Endodermal cell (in vitro differentiated cells): Measurements from ENCODE around the gene DPF3. TPM values are rescaled to one million over a fixed set of nuclear protein-coding genes. Genes with fewer than 3 reads are reported as not detected.

Source experiments
- DNase-seq: peaks from one replicate; pipeline ENCODE4 v3.0.0-alpha.2; 2017
- H3K27ac ChIP-seq: 2 replicates; pipeline ENCODE4 v1.5.1; 2013; ENCODE audit warnings: mild to moderate bottlenecking, low read depth, low read length, moderate library complexity
- H3K27me3 ChIP-seq: 2 replicates; pipeline ENCODE4 v1.6.1; 2013; ENCODE audit warnings: mild to moderate bottlenecking, low read length, moderate library complexity; ENCODE audit not compliant: insufficient read depth, control insufficient read depth, poor library complexity, severe bottlenecking
- H3K36me3 ChIP-seq: 2 replicates; pipeline ENCODE4 v1.7.0; 2013; ENCODE audit warnings: mild to moderate bottlenecking, low read length, moderate library complexity; ENCODE audit not compliant: control insufficient read depth, insufficient read depth
- H3K4me1 ChIP-seq: one replicate; pipeline ENCODE4 v1.7.0; 2013; ENCODE audit warnings: low read length; ENCODE audit not compliant: control insufficient read depth, insufficient read depth
- H3K4me3 ChIP-seq: 2 replicates; pipeline ENCODE4 v1.5.1; 2013; ENCODE audit warnings: mild to moderate bottlenecking, low read length, moderate library complexity
- H3K9ac ChIP-seq: 2 replicates; pipeline ENCODE4 v1.6.1; 2013; ENCODE audit warnings: mild to moderate bottlenecking, low read length, moderate library complexity; ENCODE audit not compliant: poor library complexity, severe bottlenecking; ENCODE audit errors: extremely low read depth
- H3K9me3 ChIP-seq: 2 replicates; pipeline ENCODE4 v1.6.1; 2013; ENCODE audit warnings: mild to moderate bottlenecking, low read length, moderate library complexity; ENCODE audit not compliant: control insufficient read depth
- H3K27ac Mint-ChIP-seq: 2 replicates; pipeline ENCODE4 v1.8.0; 2020; ENCODE audit warnings: mixed read lengths
- H3K27me3 Mint-ChIP-seq: 2 replicates; pipeline ENCODE4 v1.8.0; 2021; ENCODE audit warnings: mild to moderate bottlenecking, mixed read lengths; ENCODE audit not compliant: insufficient read depth
- H3K36me3 Mint-ChIP-seq: 2 replicates; pipeline ENCODE4 v1.8.0; 2020; ENCODE audit warnings: low read depth, mixed read lengths
- H3K4me1 Mint-ChIP-seq: 2 replicates; pipeline ENCODE4 v1.8.0; 2020; ENCODE audit warnings: mixed read lengths
- H3K4me3 Mint-ChIP-seq: 2 replicates; pipeline ENCODE4 v1.8.0; 2020; ENCODE audit warnings: mild to moderate bottlenecking, moderate library complexity, mixed read lengths
- H3K9me3 Mint-ChIP-seq: 2 replicates; pipeline ENCODE4 v1.8.0; 2020; ENCODE audit warnings: mild to moderate bottlenecking, mixed read lengths
- CTCF ChIP-seq: fragments of 200-600 bp; sonication (generic); conservative IDR thresholded peaks from 2 replicates; pipeline ENCODE4 v1.5.0; 2021; ENCODE audit warnings: antibody characterized with exemption, mild to moderate bottlenecking
- WGBS, 2 experiments: methylation state at CpG; one replicate each; pipeline versions ENCODE4 v1.1.5 to v1.1.7; 2013; ENCODE audit warnings: missing lambda C conversion rate in 2 of 2, mixed read lengths in 1 of 2; ENCODE audit not compliant: insufficient coverage in 1 of 2, insufficient read length in 1 of 2; 5-methylcytosine and 5-hydroxymethylcytosine counted together
- total RNA-seq, 2 donors: library from RNA; stranded (reverse); fragmentation: NEBNext Ultra II Directional in 1 of 2; extraction: Animal tissue kit (Norgen Biotek cat#: 25700) in 1 of 2; gene quantifications; 2 replicates in 1 of 2; 3 replicates in 1 of 2; pipeline ENCODE4 v1.2.1, GENCODE V29; 2021

DPF3 gene
- total RNA-seq, 2 donors from 2014 or later = not detected

- Histone ChIP-seq H3K27ac (no peak overlapping the region), H3K9ac (no peak overlapping the region), H3K4me1 (no peaks in the 10 kb centered on the region), H3K9me3 (peaks cover 11% of the 10 kb centered on the region), H3K27me3 (peaks cover 5% of the 10 kb centered on the region), H3K36me3 (no peaks in the 10 kb centered on the region), H3K4me3 (no peak overlapping the region)
- Mint-ChIP-seq H3K36me3 (no peaks in the 10 kb centered on the region), H3K4me3 (no peak overlapping the region), H3K9me3 (peaks cover 12% of the 10 kb centered on the region), H3K27ac (no peak overlapping the region), H3K4me1 (peaks cover 9% of the 10 kb centered on the region), H3K27me3 (peaks cover 4% of the 10 kb centered on the region)
- no peak for TF ChIP-seq CTCF
- no peak for DNase-seq
- 89 to 94% methylated on average over 2 to 4 of the region's 4 CpGs for WGBS, 2 experiments
Measured at GRCh38 chr14:72774141-72774540, 119.8 kb downstream of the DPF3 start.

DNA sequence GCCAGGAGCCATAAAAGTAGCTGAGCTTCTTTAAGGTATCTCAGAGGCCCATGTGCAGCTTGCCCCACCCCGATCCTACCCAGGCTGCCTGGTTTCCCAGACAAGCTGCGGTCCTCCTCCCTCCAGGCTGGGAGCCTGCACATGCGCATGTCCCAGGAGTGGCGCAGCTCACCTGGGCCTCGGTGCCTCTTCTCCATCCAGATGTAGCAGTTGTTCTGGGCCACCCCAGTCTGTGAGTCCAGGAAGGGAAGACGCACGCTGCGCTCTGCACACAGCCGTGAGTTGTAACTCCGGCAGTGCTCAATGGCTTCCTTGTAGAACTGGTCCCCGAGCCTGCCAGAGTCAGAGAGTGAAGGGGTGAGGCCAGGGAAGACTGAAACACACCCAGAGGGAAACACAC, 122.3 kb downstream of the DPF3 start:
- Mint-ChIP-seq H3K27me3 (peaks cover under 1% of the 10 kb centered on the region), H3K4me3 (no peak overlapping the region), H3K4me1 (peaks cover 2% of the 10 kb centered on the region), H3K27ac (no peak overlapping the region), H3K36me3 (peaks cover 2% of the 10 kb centered on the region), H3K9me3 (peaks cover 16% of the 10 kb centered on the region)
- no peak overlapping the region for H3K4me3 ChIP-seq
- TF ChIP-seq CTCF = no peak
- H3K36me3 ChIP-seq = no peaks in the 10 kb centered on the region
- no peak overlapping the region for H3K27ac ChIP-seq
- DNase-seq = peak; percentile 30
- peaks cover 17% of the 10 kb centered on the region for H3K9me3 ChIP-seq
- no peaks in the 10 kb centered on the region for H3K4me1 ChIP-seq
- H3K9ac ChIP-seq = no peak overlapping the region
- WGBS, 2 experiments = 95 to 100% methylated on average over 1 to 11 of the region's 11 CpGs
- H3K27me3 ChIP-seq = peaks cover 5% of the 10 kb centered on the region

GRCh38 chr14:72766296-72766695, 127.6 kb downstream of the DPF3 start:
- WGBS, 2 experiments = 88 to 92% methylated on average over 2 to 3 of the region's 3 CpGs
- Mint-ChIP-seq H3K27ac (no peak overlapping the region), H3K36me3 (peaks cover 2% of the 10 kb centered on the region), H3K27me3 (no peaks in the 10 kb centered on the region), H3K4me3 (no peak overlapping the region), H3K9me3 (peaks cover 21% of the 10 kb centered on the region), H3K4me1 (no peaks in the 10 kb centered on the region)
- Histone ChIP-seq H3K27me3 (no peaks in the 10 kb centered on the region), H3K9ac (no peak overlapping the region), H3K27ac (no peak overlapping the region), H3K36me3 (no peaks in the 10 kb centered on the region), H3K9me3 (peaks cover 21% of the 10 kb centered on the region), H3K4me1 (no peaks in the 10 kb centered on the region), H3K4me3 (no peak overlapping the region)
- DNase-seq = no peak
- no peak for TF ChIP-seq CTCF
